NB4 (cell line): ENCODE results near the gene ACLY.
"Not testable (repeated sequence)": the region's sequence is repeated elsewhere in the genome, so short reads cannot be mapped to it uniquely, and the experiment has no call there.

Experiments used
- DNase-seq: peaks from one replicate; pipeline ENCODE4 v3.0.0; 2010; ENCODE audit warnings: low read depth
- H3K4me3 ChIP-seq: one replicate; pipeline ENCODE4 v1.5.1; 2011; ENCODE audit warnings: mild to moderate bottlenecking, low read depth, low read length, moderate library complexity
- MYC ChIP-seq: IDR thresholded peaks from 2 replicates; pipeline ENCODE4 v1.6.1; 2011; ENCODE audit warnings: low read depth, low read length
- POLR2A ChIP-seq: IDR thresholded peaks from 2 replicates; pipeline ENCODE4 v1.6.1; 2011; ENCODE audit warnings: mild to moderate bottlenecking; ENCODE audit not compliant: insufficient read length; ENCODE audit errors: extremely low read depth
- TF ChIP-seq, protein P1 (sequence below): IDR thresholded peaks from 2 replicates; pipeline ENCODE4 v1.6.1; 2011; ENCODE audit warnings: low read depth, low read length
- TF ChIP-seq, protein P2 (sequence below): IDR thresholded peaks from one replicate; pipeline ENCODE4 v1.5.1; 2012; ENCODE audit warnings: low read depth, low read length

The ACLY gene

GRCh38 chr17:41935641-41936040, 16.9 kb upstream of the ACLY start:
- TF ChIP-seq, protein P1, sequence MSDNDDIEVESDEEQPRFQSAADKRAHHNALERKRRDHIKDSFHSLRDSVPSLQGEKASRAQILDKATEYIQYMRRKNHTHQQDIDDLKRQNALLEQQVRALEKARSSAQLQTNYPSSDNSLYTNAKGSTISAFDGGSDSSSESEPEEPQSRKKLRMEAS = no peak
- no peak for TF ChIP-seq MYC
- TF ChIP-seq, protein P2, sequence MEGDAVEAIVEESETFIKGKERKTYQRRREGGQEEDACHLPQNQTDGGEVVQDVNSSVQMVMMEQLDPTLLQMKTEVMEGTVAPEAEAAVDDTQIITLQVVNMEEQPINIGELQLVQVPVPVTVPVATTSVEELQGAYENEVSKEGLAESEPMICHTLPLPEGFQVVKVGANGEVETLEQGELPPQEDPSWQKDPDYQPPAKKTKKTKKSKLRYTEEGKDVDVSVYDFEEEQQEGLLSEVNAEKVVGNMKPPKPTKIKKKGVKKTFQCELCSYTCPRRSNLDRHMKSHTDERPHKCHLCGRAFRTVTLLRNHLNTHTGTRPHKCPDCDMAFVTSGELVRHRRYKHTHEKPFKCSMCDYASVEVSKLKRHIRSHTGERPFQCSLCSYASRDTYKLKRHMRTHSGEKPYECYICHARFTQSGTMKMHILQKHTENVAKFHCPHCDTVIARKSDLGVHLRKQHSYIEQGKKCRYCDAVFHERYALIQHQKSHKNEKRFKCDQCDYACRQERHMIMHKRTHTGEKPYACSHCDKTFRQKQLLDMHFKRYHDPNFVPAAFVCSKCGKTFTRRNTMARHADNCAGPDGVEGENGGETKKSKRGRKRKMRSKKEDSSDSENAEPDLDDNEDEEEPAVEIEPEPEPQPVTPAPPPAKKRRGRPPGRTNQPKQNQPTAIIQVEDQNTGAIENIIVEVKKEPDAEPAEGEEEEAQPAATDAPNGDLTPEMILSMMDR = no peak
- no peak for TF ChIP-seq POLR2A
- no peak overlapping the region for H3K4me3 ChIP-seq
- DNase-seq = no peak

- H3K4me3 ChIP-seq = peak overlapping the region; percentile 23
- DNase-seq = peak; percentile 76
- TF ChIP-seq MYC (no peak), POLR2A (no peak)
- TF ChIP-seq, protein P1 = no peak
Measured at GRCh38 chr17:41932816-41933389, 14.2 kb upstream of the ACLY start.

GRCh38 chr17:41931715-41932114, 13.0 kb upstream of the ACLY start:
- H3K4me3 ChIP-seq, DNase-seq: not testable (repeated sequence)

- H3K4me3 ChIP-seq, DNase-seq: not testable (repeated sequence)
Measured at GRCh38 chr17:41930833-41931156, 12.0 kb upstream of the ACLY start.

- TF ChIP-seq POLR2A (peak; percentile 86), MYC (no peak; the same call in 1 of the 2 replicates)
- TF ChIP-seq, protein P2 = peak; percentile 31
- TF ChIP-seq, protein P1 = peak; percentile 73
- peak; percentile 98 for DNase-seq
- H3K4me3 ChIP-seq = peak within 1 kb of the TSS; percentile 66
Measured at GRCh38 chr17:41930009-41930832, 11.5 kb upstream of the ACLY start, which contains the start of gene ODAD4. ODAD4 (plus strand) TSS chr17:41930617; CDS start chr17:41930724, 107 bp downstream.

DNA sequence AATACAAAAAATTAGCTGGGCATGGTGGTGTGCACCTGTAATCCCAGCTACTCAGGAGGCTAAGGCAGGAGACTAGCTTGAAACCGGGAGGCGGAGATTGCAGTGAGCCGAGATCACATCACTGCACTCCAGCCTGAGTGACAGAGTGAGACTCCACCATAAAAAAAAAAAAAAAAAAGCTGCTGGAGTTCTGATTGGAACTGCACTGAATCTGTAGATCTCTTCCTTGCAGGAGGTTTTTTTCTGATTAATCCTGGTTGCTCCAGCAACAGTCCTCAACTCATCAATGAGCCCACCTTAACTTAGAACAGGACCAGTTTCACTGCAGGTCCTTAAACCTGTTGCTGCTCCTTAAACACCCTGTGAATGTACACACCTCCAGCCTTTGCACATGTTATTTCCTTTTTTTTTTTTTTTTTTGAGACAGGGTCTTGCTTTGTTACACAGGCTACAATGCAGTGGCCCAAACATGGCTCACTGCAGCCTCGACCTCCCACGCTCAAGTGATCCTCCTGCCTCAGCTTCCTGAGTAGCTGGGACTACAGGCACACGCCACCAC, 10.0 kb upstream of the ACLY start:
- TF ChIP-seq MYC (no peak), POLR2A (no peak)
- TF ChIP-seq, protein P2 = no peak
- TF ChIP-seq, protein P1 = no peak
- H3K4me3 ChIP-seq = peak overlapping the region; percentile 66
- no peak for DNase-seq

GRCh38 chr17:41925991-41926590, 7.3 kb upstream of the ACLY start:
- no peak overlapping the region for H3K4me3 ChIP-seq
- TF ChIP-seq MYC (no peak), POLR2A (no peak)
- TF ChIP-seq, protein P1 = no peak
- TF ChIP-seq, protein P2 = no peak
- DNase-seq = no peak
